HepG2 (cell line): ENCODE measurements around the gene PRSS48. TPM values are rescaled to one million over a fixed set of nuclear protein-coding genes. Genes with fewer than 3 reads are reported as not detected.
A peak's percentile ranks its signal among the peaks of the same experiment; 100 is the strongest.

Experiments
- CBFB ChIP-seq: sonication (generic); formaldehyde crosslinking; IDR thresholded peaks from 2 replicates; pipeline ENCODE4 v1.4.0; 2020; ENCODE audit warnings: missing genetic modification reagents
- ELF3 ChIP-seq: IDR thresholded peaks from 2 replicates; pipeline ENCODE4 v1.6.1; 2016; ENCODE audit warnings: missing genetic modification reagents, missing compliant biosample characterization
- FOSL2 ChIP-seq: sonication (generic); formaldehyde crosslinking; IDR thresholded peaks from 2 replicates; pipeline ENCODE4 v1.4.0; 2020; ENCODE audit warnings: missing genetic modification reagents
- PAXIP1 ChIP-seq: sonication (generic); formaldehyde crosslinking; conservative IDR thresholded peaks from 2 replicates; pipeline ENCODE4 v1.4.0; 2020; ENCODE audit warnings: mild to moderate bottlenecking, missing genetic modification reagents, moderate library complexity
- PHF21A ChIP-seq: sonication (generic); formaldehyde crosslinking; IDR thresholded peaks from 2 replicates; pipeline ENCODE4 v1.5.0; 2020; ENCODE audit warnings: mild to moderate bottlenecking, missing genetic modification reagents
- SATB2 ChIP-seq: sonication (generic); formaldehyde crosslinking; IDR thresholded peaks from 2 replicates; pipeline ENCODE4 v1.5.0; 2020; ENCODE audit warnings: missing genetic modification reagents
- SIX1 ChIP-seq: sonication (generic); formaldehyde crosslinking; IDR thresholded peaks from 2 replicates; pipeline ENCODE4 v1.4.0; 2020; ENCODE audit warnings: missing genetic modification reagents, borderline replicate concordance
- SOX13 ChIP-seq, 3 experiments: fragments of 450-650 bp in 1 of 3; sonication (generic) in 1 of 3; formaldehyde crosslinking in 1 of 3; IDR thresholded peaks in 2 of 3; conservative IDR thresholded peaks in 1 of 3; 2 replicates each; pipeline versions ENCODE4 v1.5.0 to v1.6.1; 2016 to 2020; ENCODE audit warnings: antibody characterized with exemption in 1 of 3, mild to moderate bottlenecking in 1 of 3, missing compliant biosample characterization in 1 of 3, missing genetic modification reagents in 1 of 3, moderate library complexity in 1 of 3
- TBX2 ChIP-seq: sonication (generic); formaldehyde crosslinking; IDR thresholded peaks from 2 replicates; pipeline ENCODE4 v1.5.0; 2020; ENCODE audit warnings: missing genetic modification reagents, mild to moderate bottlenecking, borderline replicate concordance
- ZBTB1 ChIP-seq: sonication (generic); formaldehyde crosslinking; IDR thresholded peaks from 2 replicates; pipeline ENCODE4 v1.4.0; 2020; ENCODE audit warnings: missing genetic modification reagents, borderline replicate concordance
- ZC3H13 ChIP-seq: sonication (generic); formaldehyde crosslinking; IDR thresholded peaks from 2 replicates; pipeline ENCODE4 v1.8.1; 2023; ENCODE audit warnings: mild to moderate bottlenecking, missing genetic modification reagents, moderate library complexity
- ZNF335 ChIP-seq: sonication (generic); formaldehyde crosslinking; IDR thresholded peaks from 2 replicates; pipeline ENCODE4 v1.4.0; 2020; ENCODE audit warnings: missing genetic modification reagents
- ZNF382 ChIP-seq: sonication (generic); formaldehyde crosslinking; IDR thresholded peaks from 2 replicates; pipeline ENCODE4 v1.5.0; 2020; ENCODE audit warnings: missing genetic modification reagents, mild to moderate bottlenecking, borderline replicate concordance
- ZNF513 ChIP-seq: sonication (generic); formaldehyde crosslinking; conservative IDR thresholded peaks from 2 replicates; pipeline ENCODE4 v1.5.0; 2020; ENCODE audit warnings: missing genetic modification reagents
- polyA plus RNA-seq, 8 experiments: library from polyadenylated mRNA; depleted of rRNA in 3 of 8; stranded (reverse) in 7 of 8; unstranded in 1 of 8; fragments of >200 nt; fragmentation: Illumina TruSeq in 4 of 8; extraction: Trizol in 4 of 8; gene quantifications; 2 replicates each; pipeline versions ENCODE4 v1.2.1 to v1.2.3, GENCODE V29; 2011 to 2016; ENCODE audit warnings: low read depth in 4 of 8, missing spikeins in 1 of 8, mixed read lengths in 1 of 8; ENCODE audit not compliant: insufficient read depth in 1 of 8
- total RNA-seq, 5 experiments: library from RNA; depleted of rRNA; stranded (reverse); fragments of >200 nt; fragmentation: Illumina TruSeq; extraction: Trizol; gene quantifications; 2 replicates each; pipeline ENCODE4 v1.2.3, GENCODE V29; 2016; ENCODE audit warnings: low read depth in 1 of 5
- TF ChIP-seq, protein P1 (sequence below): sonication (generic); formaldehyde crosslinking; IDR thresholded peaks from 2 replicates; pipeline ENCODE4 v1.8.0; 2022; ENCODE audit warnings: mild to moderate bottlenecking, missing genetic modification reagents
- TF ChIP-seq, protein P2 (sequence below): sonication (generic); formaldehyde crosslinking; IDR thresholded peaks from 2 replicates; pipeline ENCODE4 v1.4.0; 2020; ENCODE audit warnings: missing genetic modification reagents; ENCODE audit errors: not compliant biosample characterization

The PRSS48 gene
- total and polyA plus RNA-seq, 2 of the 13 experiments (the other 11 are each of a cell fraction or from before 2014, with no cell fraction given), result not detected

- TF ChIP-seq, protein P1, sequence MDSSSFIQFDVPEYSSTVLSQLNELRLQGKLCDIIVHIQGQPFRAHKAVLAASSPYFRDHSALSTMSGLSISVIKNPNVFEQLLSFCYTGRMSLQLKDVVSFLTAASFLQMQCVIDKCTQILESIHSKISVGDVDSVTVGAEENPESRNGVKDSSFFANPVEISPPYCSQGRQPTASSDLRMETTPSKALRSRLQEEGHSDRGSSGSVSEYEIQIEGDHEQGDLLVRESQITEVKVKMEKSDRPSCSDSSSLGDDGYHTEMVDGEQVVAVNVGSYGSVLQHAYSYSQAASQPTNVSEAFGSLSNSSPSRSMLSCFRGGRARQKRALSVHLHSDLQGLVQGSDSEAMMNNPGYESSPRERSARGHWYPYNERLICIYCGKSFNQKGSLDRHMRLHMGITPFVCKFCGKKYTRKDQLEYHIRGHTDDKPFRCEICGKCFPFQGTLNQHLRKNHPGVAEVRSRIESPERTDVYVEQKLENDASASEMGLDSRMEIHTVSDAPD, result peak; percentile 18; the same call in 1 of the 2 replicates
- TF ChIP-seq, protein P2, sequence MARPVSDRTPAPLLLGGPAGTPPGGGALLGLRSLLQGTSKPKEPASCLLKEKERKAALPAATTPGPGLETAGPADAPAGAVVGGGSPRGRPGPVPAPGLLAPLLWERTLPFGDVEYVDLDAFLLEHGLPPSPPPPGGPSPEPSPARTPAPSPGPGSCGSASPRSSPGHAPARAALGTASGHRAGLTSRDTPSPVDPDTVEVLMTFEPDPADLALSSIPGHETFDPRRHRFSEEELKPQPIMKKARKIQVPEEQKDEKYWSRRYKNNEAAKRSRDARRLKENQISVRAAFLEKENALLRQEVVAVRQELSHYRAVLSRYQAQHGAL (CRISPR knock-in tag), result no peak
- TF ChIP-seq ZNF513 (CRISPR knock-in tag), result no peak
- no peak for TF ChIP-seq ELF3
- TF ChIP-seq PAXIP1 (CRISPR knock-in tag), result peak; percentile 48
- no peak; the same call in 1 of the 2 replicates for TF ChIP-seq FOSL2
- TF ChIP-seq ZC3H13 (CRISPR knock-in tag), result peak; percentile 9; the same call in 1 of the 2 replicates
- no peak for TF ChIP-seq ZNF382 (CRISPR knock-in tag)
- 0 out of 2 replicates have a peak, but pooled peaks have one; percentile 20 for TF ChIP-seq SATB2 (CRISPR knock-in tag)
- TF ChIP-seq SOX13 (IDR thresholded peaks at IDR 0.05), result no peak
- no peak for TF ChIP-seq SOX13 (CRISPR knock-in tag; conservative IDR thresholded peaks at IDR 0.05 in 1 of 2, IDR thresholded peaks at IDR 0.05 in 1 of 2)
- TF ChIP-seq PHF21A, result peak; percentile 4
- TF ChIP-seq SIX1 (CRISPR knock-in tag), result no peak
- TF ChIP-seq TBX2 (CRISPR knock-in tag), result no peak
- TF ChIP-seq CBFB (CRISPR knock-in tag), result no peak
- no peak; the same call in 1 of the 2 replicates for TF ChIP-seq ZNF335 (CRISPR knock-in tag)
- no peak for TF ChIP-seq ZBTB1 (CRISPR knock-in tag)
Measured at GRCh38 chr4:151325949-151326246, 48.9 kb downstream of the PRSS48 start (continued).
